ENCODE data around the gene SNX22.

DNA sequence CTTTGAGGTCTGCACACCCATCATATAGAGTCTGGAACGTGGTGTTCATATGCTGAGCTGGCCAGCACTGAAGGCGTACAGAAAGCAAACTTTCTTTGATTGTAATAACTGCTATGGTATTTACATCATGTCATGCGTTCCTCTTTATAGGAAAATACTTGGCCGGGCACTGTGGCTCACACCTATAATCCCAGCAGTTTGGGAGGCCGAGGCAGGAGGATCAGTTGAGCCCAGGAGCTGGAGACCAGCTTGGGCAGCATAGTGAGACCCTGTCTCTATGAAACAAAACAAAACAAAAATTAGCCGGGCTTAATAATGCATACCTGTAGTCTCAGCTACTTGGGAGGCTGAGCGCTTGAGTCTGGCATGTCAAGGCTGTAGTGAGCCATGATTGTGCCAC is 3.4 kb upstream of the SNX22 start:
- no peak for TF ChIP-seq CTCF (conservative IDR thresholded peaks at IDR 0.05)
- TF ChIP-seq EZH2 (IDR thresholded peaks at IDR 0.05; ENCODE audit: low read depth) = no peak
